Progenitor cell of endocrine pancreas (in vitro differentiated cells): ENCODE results near the gene DRAXIN. TPM values are rescaled to one million over a fixed set of nuclear protein-coding genes. Genes with fewer than 3 reads are reported as not detected.

Source experiments
- DNase-seq: peaks from one replicate; pipeline ENCODE4 v3.0.0; 2021; ENCODE audit warnings: low spot score; ENCODE audit not compliant: unreplicated experiment
- H3K27ac Mint-ChIP-seq: 2 replicates; pipeline ENCODE4 v1.8.0; 2021; ENCODE audit warnings: mild to moderate bottlenecking, moderate library complexity, mixed read lengths
- H3K27me3 Mint-ChIP-seq: 2 replicates; pipeline ENCODE4 v1.8.0; 2021; ENCODE audit warnings: mixed read lengths
- H3K36me3 Mint-ChIP-seq: 2 replicates; pipeline ENCODE4 v1.8.0; 2022; ENCODE audit warnings: mixed read lengths; ENCODE audit not compliant: insufficient read depth
- H3K4me1 Mint-ChIP-seq: 2 replicates; pipeline ENCODE4 v1.8.0; 2021; ENCODE audit warnings: low read depth, mixed read lengths
- H3K4me3 Mint-ChIP-seq: 2 replicates; pipeline ENCODE4 v1.8.0; 2021; ENCODE audit warnings: low read depth, mild to moderate bottlenecking, moderate library complexity, mixed read lengths
- H3K9me3 Mint-ChIP-seq: 2 replicates; pipeline ENCODE4 v1.8.0; 2021; ENCODE audit warnings: low read depth, mixed read lengths
- CTCF ChIP-seq: fragments of 200-600 bp; sonication (generic); IDR thresholded peaks from one replicate; pipeline ENCODE4 v1.5.0; 2021; ENCODE audit warnings: antibody characterized with exemption, mild to moderate bottlenecking; ENCODE audit not compliant: unreplicated experiment
- total RNA-seq: library from RNA; stranded (reverse); gene quantifications from 2 replicates; pipeline ENCODE4 v1.2.1, GENCODE V29; 2021

Gene DRAXIN
- total RNA-seq, 1 donor from 2014 or later: 2.8 TPM

- no peaks in the 10 kb centered on the region for H3K36me3 Mint-ChIP-seq
- H3K27me3 Mint-ChIP-seq: peaks cover 32% of the 10 kb centered on the region
- H3K9me3 Mint-ChIP-seq: no peaks in the 10 kb centered on the region
- H3K4me1 Mint-ChIP-seq: peaks cover 3% of the 10 kb centered on the region
- TF ChIP-seq CTCF: peak; percentile 84
- no peak overlapping the region for H3K4me3 Mint-ChIP-seq
- H3K27ac Mint-ChIP-seq: no peak overlapping the region
- DNase-seq: peak; percentile 64
These were observed 45.7 kb upstream of the DRAXIN start for GRCh38 chr1:11645670-11646265.

- no peak for DNase-seq
- H3K36me3 Mint-ChIP-seq: no peaks in the 10 kb centered on the region
- H3K27me3 Mint-ChIP-seq: peaks cover 37% of the 10 kb centered on the region
- peaks cover 5% of the 10 kb centered on the region for H3K4me1 Mint-ChIP-seq
- H3K4me3 Mint-ChIP-seq: no peak overlapping the region
- no peak for TF ChIP-seq CTCF
- no peaks in the 10 kb centered on the region for H3K9me3 Mint-ChIP-seq
- no peak overlapping the region for H3K27ac Mint-ChIP-seq
These were observed 45.2 kb upstream of the DRAXIN start for GRCh38 chr1:11646317-11646716.

- Mint-ChIP-seq H3K27ac (no peak overlapping the region), H3K9me3 (no peaks in the 10 kb centered on the region), H3K36me3 (no peaks in the 10 kb centered on the region), H3K4me3 (no peak overlapping the region), H3K4me1 (peaks cover 5% of the 10 kb centered on the region), H3K27me3 (peaks cover 44% of the 10 kb centered on the region)
- no peak for DNase-seq
- TF ChIP-seq CTCF: no peak
These were observed 44.2 kb upstream of the DRAXIN start for GRCh38 chr1:11647333-11647732.

GRCh38 chr1:11648039-11648438 is 43.5 kb upstream of the DRAXIN start:
- Mint-ChIP-seq H3K4me3 (no peak overlapping the region), H3K36me3 (no peaks in the 10 kb centered on the region), H3K9me3 (no peaks in the 10 kb centered on the region), H3K27me3 (peaks cover 48% of the 10 kb centered on the region), H3K27ac (no peak overlapping the region), H3K4me1 (peaks cover 6% of the 10 kb centered on the region)
- TF ChIP-seq CTCF: no peak
- no peak for DNase-seq

- H3K4me1 Mint-ChIP-seq: peaks cover 7% of the 10 kb centered on the region
- H3K27me3 Mint-ChIP-seq: peaks cover 47% of the 10 kb centered on the region
- H3K4me3 Mint-ChIP-seq: no peak overlapping the region
- no peak for TF ChIP-seq CTCF
- no peak overlapping the region for H3K27ac Mint-ChIP-seq
- no peak for DNase-seq
- H3K36me3 Mint-ChIP-seq: no peaks in the 10 kb centered on the region
- no peaks in the 10 kb centered on the region for H3K9me3 Mint-ChIP-seq
These were observed 42.8 kb upstream of the DRAXIN start for GRCh38 chr1:11648732-11649158.
